Brain pericyte (primary cell): ENCODE results near the gene CDH12.

Source experiments
- DNase-seq: peaks from one replicate; pipeline ENCODE4 v3.0.0-alpha.2; 2012; ENCODE audit warnings: low read depth, low spot score

CDH12 gene

DNA sequence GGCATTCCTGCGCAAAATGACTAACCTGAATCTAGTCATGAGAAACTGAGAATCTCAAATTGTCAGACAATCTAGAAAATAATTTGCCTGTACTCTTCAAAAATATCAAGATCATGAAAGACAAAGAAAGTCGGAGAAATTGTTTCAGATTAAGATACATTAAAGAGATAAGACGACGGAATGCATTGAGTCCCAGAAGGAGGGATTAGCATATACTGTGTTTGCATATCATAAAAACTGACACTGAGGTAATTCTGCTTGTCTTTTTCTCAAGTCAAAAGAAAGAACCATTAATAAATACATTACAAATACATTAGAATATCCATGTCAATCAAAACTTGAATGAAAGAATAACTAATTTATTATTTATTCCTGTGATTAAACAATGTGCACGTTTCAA is 88.4 kb downstream of the CDH12 start:
- DNase-seq = no peak

DNA sequence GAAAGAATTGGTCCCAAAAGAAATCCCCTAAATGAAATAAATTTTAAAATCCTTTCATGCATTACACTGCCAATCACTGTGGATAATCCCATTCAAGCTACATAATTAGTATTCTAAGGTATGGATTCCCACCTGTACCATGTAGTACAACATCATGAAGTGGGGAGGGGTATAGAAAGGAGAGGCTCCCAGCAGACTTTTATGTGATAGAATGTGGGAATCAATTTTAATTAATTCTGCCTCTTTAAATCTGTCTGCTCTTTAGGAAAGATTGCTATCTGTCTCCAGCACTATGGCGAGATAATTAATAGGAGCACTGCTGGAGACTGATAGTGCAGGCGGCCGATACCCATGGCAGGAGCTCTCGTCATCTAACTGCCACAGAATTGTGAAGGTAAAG is 95.4 kb downstream of the CDH12 start:
- no peak for DNase-seq

- DNase-seq = no peak
Observed at GRCh38 chr5:22754155-22754554, 99.0 kb downstream of the CDH12 start.

GRCh38 chr5:22751536-22751935 is 101.6 kb downstream of the CDH12 start:
- no peak for DNase-seq

DNA sequence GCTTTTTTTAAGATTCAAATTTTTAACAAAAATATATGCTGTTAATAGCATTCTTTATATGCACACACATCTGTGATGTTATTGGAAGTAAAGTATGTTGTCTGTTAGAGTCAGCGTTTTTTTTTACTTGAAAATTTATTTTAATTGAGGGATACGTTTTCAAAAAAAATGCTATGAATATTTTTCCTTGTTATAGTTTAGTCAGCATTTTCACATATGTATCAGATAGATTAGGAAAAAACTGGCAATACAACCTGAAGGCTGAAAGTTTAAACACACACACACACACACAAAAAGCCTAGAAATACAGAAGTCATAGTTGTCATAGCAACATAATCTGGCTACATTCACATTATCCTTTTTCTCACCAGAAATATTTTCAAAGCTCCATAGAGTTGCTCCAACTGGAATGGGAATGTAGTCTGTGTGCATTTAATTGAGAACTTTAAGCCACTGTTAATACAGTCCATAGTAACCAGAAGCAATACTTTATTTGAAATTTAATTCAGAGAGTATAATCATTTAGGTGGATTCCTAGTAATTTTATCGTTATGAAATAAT is 116.6 kb downstream of the CDH12 start:
- no peak for DNase-seq

- no peak for DNase-seq
Observed at GRCh38 chr5:22734907-22735306, 118.2 kb downstream of the CDH12 start.

- DNase-seq = no peak
Observed at GRCh38 chr5:22728610-22729009, 124.5 kb downstream of the CDH12 start.

- no peak for DNase-seq
Observed at GRCh38 chr5:22722491-22722890, 130.7 kb downstream of the CDH12 start.

- no peak for DNase-seq
Observed at GRCh38 chr5:22722056-22722455, 131.1 kb downstream of the CDH12 start.

- DNase-seq = no peak
Observed at GRCh38 chr5:22719842-22720241, 133.3 kb downstream of the CDH12 start.

DNA sequence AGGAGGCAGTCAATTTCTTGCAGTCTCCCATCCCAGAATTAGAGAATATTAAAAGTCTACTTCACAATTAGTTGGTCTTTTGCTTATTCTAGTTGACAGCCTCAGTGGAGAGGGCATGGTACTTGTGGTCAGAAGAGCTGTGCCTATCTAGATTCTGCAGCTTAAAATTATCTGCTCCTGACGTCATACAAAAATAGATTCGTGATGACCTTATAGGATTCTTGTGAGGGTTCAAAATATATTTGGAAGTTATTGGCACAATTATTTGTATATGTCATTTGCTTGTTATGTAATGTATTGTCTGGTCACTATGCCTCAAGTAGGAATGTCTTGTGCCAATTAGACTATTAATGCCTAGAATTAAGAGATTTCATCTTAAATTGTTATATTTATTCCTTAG is 142.5 kb downstream of the CDH12 start:
- DNase-seq = no peak

DNA sequence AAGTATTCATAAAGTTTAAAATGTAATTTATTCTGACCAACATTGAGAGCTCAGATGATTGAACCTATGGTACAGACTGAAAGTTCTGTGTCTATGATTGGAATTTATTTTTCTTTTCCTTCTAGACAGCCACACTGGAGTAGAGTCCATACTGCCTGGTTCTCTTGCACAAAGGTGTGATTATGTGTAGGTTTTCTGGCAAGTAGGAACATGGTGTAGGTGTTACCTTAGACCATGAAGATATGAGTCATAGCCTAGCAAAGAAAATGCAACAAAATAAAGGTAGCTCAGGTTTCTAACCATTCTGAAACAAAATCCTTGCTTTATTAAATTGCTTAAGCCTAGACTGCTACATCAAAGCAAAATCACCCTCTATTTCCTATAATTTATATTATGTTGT is 143.4 kb downstream of the CDH12 start:
- DNase-seq = no peak

GRCh38 chr5:22708770-22709328 is 144.3 kb downstream of the CDH12 start:
- DNase-seq = no peak

DNA sequence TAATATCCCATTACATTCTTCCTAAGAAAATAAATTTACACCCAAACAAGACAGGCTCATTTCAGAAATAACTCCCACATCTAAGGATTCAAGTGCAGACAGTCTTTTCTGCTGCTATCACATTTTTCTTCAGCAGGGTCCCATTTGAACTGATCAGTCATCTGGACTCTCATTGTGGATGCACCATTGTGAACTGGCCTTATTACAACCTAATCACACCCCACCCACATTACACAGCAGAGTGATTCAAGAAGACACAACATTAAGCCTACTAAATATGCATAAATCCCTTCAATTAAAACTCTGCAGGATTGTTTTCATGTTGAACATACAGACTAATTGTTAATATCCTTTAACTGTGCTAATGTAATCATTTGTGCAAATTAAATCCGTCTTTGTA is 146.2 kb downstream of the CDH12 start:
- DNase-seq = no peak

DNA sequence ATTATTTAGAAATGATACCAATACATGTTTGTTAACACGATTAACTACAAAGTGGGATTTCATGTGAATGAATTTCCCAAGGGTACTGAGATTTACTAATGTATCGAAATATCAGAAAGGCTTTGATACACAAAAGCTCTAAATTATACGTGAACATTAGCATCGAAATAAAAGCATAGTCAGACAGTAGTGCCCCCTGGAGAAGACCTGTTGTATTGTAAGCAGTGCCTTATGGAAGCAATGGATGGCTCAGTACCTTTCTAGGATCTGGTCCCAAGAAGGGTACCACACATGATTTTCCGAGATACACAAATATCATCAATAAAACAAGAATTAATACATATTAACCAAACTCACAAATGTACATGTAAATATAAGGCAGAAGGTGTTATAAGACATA is 153.8 kb downstream of the CDH12 start:
- no peak for DNase-seq

GRCh38 chr5:22693121-22693520 is 160.0 kb downstream of the CDH12 start:
- DNase-seq = no peak

GRCh38 chr5:22683050-22683449 is 170.1 kb downstream of the CDH12 start:
- DNase-seq = no peak

GRCh38 chr5:22678886-22679285 is 174.3 kb downstream of the CDH12 start:
- no peak for DNase-seq

DNA sequence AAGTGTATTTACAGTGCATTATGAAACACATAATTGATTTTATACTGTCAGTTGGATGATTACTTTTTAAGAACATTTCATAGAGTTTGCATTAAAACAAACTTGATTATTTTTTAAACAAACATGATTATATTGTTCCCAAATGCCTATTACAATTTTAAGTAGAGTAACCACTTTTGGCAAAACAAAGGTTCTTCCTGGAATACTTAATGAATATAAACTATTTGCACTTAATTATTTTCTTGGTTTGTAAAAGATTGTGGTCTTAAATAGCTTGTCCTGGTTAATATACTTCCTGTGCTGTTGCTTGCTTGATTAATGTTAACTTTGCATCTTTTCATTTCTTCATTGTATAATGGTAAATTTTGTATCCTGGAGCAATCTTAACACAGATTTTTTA is 180.0 kb downstream of the CDH12 start:
- DNase-seq = no peak

DNA sequence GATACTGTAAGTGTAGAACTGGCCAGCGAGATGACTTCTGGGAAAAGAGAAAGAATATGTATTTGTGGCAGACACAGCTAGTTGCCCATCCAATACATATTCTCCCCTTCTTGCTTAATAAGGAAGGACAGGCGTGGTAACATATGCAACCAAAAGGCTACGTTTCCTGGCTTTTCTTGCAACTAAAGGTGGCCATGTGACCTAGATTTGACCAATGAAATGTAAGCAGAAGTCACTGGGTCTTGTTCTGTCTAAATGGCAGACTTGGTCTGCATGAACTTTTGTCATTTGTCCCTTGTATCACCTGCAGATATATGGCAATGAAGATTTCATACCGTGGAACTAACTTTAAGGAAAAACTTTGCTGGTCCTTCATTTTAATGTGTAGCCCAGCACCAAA is 183.8 kb downstream of the CDH12 start:
- no peak for DNase-seq

DNA sequence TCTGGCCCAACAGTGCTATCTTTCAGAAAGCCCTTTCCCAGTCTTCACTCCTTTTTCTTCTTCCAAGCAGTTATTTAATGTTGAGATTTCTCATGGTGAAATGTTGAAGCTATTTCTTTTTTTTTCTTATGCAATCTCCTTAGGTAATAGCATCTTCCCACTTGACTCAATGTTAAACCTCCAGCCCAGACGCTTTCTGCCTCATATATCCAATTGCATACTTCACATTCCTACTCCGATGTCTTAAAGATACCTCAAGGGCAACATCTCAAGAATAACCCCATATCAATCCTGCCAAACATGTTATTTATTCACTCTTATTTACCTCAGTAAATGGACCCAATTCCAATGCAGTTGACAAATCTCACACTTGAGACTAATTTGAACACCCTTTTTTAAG is 187.3 kb downstream of the CDH12 start:
- DNase-seq = no peak

DNA sequence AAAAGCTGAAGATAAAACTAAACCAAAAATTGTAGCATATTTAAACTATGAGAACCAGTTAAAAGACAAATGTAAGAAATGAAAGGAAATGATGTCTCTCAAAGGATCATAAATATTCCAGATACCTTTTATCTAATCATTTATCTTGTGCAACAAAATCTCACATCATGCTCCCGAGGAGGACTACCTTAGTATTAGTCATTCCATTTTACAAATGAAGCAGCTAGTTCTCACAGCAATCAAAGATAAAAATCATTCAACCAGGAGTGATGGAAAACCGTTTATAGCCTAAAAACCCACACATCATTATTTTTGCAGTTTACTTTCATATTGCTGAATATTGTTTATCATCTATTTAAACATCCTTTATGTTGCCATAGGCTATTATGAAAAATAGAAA is 190.0 kb downstream of the CDH12 start:
- DNase-seq = no peak

- no peak for DNase-seq
Observed at GRCh38 chr5:22662391-22662790, 190.8 kb downstream of the CDH12 start.

- no peak for DNase-seq
Observed at GRCh38 chr5:22651355-22651754, 201.8 kb downstream of the CDH12 start.
